Measurements from ENCODE around the gene NHERF1.

The NHERF1 gene

DNA sequence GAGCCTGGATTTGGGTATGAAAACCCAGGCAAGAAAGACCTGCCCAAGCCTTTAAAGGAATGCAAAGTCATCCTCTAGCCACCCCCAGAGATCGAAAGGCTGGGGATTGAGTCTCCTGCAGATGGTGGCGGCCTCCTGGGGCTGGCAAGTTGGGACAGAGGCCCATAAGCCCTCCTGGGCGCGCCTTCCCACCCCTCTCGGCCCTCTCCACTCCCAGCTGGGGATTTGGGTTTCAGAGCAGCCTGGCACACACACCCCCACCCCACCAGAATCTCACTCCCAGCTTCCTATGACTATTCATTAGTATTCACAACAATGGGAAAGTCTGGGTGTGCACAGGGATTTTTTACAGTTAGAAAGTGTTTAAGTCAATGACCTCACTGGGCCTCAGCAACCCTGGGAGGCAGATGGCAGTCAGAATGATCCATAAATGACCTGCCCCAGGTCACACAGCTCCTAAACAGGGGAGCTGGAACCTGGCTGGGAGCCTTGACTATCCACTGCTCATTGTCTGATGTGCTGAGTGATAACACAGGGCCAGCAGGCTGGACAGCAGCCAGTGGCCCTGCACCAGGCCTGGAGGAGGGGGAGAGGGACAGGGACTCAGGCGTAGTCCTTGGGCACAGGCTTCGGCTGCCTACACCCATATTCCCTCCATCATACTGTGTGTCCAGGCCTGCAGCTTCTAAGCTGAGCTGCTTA is 12.1 kb downstream of the NHERF1 start:
- H3K4me1 Mint-ChIP-seq: peaks cover 31% of the 10 kb centered on the region
- H3K4me3 Mint-ChIP-seq: no peak overlapping the region
- H3K27me3 Mint-ChIP-seq: no peaks in the 10 kb centered on the region
- H3K27ac Mint-ChIP-seq: no peak overlapping the region
- ATAC-seq (ENCODE audit: low read depth) (no peak), DNase-seq (ENCODE audit: low spot score in 2 of 2) (no peak)
- no peaks in the 10 kb centered on the region for H3K9me3 Mint-ChIP-seq
- no peaks in the 10 kb centered on the region for H3K36me3 Mint-ChIP-seq

DNA sequence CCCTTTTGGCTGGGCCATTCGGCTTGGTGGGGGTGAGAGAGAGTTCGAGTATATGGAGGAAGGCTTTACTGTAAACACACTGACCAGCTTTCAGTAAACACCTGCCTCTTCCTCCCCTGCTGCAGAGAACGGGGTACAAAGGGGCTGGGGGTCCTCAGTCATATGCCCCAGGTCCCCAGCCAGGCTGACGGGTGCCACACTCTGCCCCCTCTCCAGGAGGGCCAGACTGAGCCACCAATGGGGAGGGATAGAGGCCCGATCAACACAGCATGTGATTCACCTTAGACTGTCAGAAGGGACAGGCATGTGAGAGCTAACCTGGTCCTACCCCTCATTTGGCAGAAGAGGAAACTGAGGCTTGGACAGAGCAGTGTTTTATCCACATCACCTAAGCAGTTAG is 13.0 kb downstream of the NHERF1 start:
- Mint-ChIP-seq H3K9me3 (no peaks in the 10 kb centered on the region), H3K4me3 (no peak overlapping the region), H3K36me3 (no peaks in the 10 kb centered on the region), H3K27ac (no peak overlapping the region), H3K4me1 (peaks cover 31% of the 10 kb centered on the region), H3K27me3 (no peaks in the 10 kb centered on the region)
- DNase-seq (ENCODE audit: low spot score in 2 of 2): no peak
- ATAC-seq (ENCODE audit: low read depth): no peak

- DNase-seq (ENCODE audit: low spot score in 2 of 2): no peak
- no peaks in the 10 kb centered on the region for H3K27me3 Mint-ChIP-seq
- no peak overlapping the region for H3K4me3 Mint-ChIP-seq
- peaks cover 2% of the 10 kb centered on the region for H3K36me3 Mint-ChIP-seq
- peaks cover 29% of the 10 kb centered on the region for H3K4me1 Mint-ChIP-seq
- ATAC-seq (ENCODE audit: low read depth): no peak
- H3K9me3 Mint-ChIP-seq: no peaks in the 10 kb centered on the region
- no peak overlapping the region for H3K27ac Mint-ChIP-seq
These were observed 13.5 kb downstream of the NHERF1 start for GRCh38 chr17:74761931-74762330.

DNA sequence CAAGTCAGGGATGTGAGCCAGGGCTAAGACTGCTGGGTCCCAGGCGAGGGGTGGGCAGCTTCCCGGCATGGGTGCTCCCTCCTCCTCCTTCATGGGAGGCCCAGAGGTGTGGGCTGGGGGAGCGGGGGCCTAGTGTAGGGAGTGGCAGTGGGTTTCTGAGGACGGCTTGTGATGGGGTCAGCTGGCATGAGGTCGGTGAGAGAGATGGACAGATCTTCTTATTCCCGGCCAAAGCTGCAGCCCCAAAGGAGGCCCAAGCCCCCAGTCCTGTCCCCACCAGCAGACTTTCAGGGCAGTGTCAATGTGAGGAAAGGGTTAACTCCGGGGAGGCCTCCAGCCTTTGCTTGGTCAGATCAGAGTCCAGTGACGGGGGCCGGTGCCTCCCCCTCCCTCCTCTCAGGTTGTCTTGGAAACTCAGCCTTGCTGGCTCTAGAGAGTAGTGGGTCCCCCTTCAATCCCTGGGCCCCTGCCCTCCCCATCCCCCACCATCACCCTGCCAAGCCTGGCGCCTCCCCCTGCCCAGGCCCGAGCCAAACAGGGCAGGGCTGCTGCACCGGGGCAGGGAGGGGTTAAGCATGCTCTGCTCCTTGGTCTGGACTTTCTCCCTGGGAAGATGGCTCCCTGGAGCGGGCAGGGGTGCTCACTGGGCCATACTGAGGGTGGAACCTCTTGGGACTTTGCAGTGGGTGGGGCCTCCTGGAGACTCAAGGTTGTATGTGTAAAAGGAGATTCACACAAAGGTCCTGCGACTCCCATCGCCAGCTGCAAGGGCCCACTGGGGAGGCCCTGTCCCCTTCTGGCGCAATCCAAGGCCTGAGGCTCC is 15.3 kb downstream of the NHERF1 start:
- no peak overlapping the region for H3K27ac Mint-ChIP-seq
- ATAC-seq (ENCODE audit: low read depth) (no peak), DNase-seq (ENCODE audit: low spot score in 2 of 2) (no peak)
- H3K9me3 Mint-ChIP-seq: no peaks in the 10 kb centered on the region
- peaks cover 9% of the 10 kb centered on the region for H3K36me3 Mint-ChIP-seq
- peaks cover 15% of the 10 kb centered on the region for H3K4me1 Mint-ChIP-seq
- no peaks in the 10 kb centered on the region for H3K27me3 Mint-ChIP-seq
- H3K4me3 Mint-ChIP-seq: no peak overlapping the region

GRCh38 chr17:74764751-74765286 is 16.4 kb downstream of the NHERF1 start:
- Mint-ChIP-seq H3K27me3 (no peaks in the 10 kb centered on the region), H3K4me1 (peaks cover 5% of the 10 kb centered on the region), H3K4me3 (no peak overlapping the region), H3K9me3 (no peaks in the 10 kb centered on the region), H3K36me3 (peaks cover 12% of the 10 kb centered on the region), H3K27ac (no peak overlapping the region)
- DNase-seq (ENCODE audit: low spot score in 2 of 2) (no peak), ATAC-seq (ENCODE audit: low read depth) (no peak)

DNA sequence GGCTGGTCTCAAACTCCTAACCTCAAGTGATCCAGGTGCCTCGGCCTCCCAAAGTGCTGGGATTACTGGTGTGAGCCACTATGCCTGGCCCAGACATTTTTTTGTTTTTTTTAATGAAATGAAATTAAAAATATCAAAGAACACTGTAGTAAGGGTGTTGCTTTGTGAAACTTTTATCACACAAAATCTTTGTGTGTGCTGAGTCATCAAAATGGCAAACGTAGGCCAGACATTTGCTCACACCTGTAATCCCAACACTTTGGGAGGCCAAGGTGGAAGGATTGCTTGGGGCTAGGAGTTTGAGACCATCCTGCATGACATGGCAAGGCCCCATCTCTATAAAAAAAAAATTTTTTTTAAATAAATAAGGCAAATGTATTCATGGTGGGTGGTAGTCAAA is 18.0 kb downstream of the NHERF1 start:
- H3K27ac Mint-ChIP-seq: no peak overlapping the region
- H3K27me3 Mint-ChIP-seq: no peaks in the 10 kb centered on the region
- ATAC-seq (ENCODE audit: low read depth) (no peak), DNase-seq (ENCODE audit: low spot score in 2 of 2) (no peak)
- no peaks in the 10 kb centered on the region for H3K9me3 Mint-ChIP-seq
- H3K4me1 Mint-ChIP-seq: peaks cover 12% of the 10 kb centered on the region
- H3K36me3 Mint-ChIP-seq: peaks cover 12% of the 10 kb centered on the region
- no peak overlapping the region for H3K4me3 Mint-ChIP-seq

DNA sequence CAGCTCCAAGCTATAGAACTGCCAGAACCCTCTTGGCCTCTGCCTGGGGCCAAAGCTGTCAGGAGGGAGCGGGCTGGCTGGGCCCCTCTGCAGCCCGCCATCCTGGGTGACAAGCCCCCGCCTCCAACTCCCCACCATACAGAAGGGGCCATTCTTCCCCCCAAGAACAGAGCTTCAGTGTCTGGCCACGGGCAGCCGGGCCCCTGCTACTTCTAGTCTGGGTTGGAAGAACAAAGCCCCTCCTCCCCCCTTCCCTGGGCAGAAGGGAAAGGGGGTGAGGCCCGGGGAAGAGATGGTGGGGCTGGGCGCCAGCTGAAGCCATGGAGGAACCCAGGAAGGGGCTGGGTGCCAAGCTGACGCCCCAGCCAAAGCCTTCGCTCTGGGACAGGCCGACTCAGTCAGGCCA is 18.7 kb downstream of the NHERF1 start:
- H3K4me1 Mint-ChIP-seq: peaks cover 11% of the 10 kb centered on the region
- H3K27me3 Mint-ChIP-seq: no peaks in the 10 kb centered on the region
- peaks cover 15% of the 10 kb centered on the region for H3K36me3 Mint-ChIP-seq
- DNase-seq (ENCODE audit: low spot score in 2 of 2): no peak
- ATAC-seq (ENCODE audit: low read depth): no peak
- H3K4me3 Mint-ChIP-seq: no peak overlapping the region
- H3K27ac Mint-ChIP-seq: no peak overlapping the region
- H3K9me3 Mint-ChIP-seq: no peaks in the 10 kb centered on the region

GRCh38 chr17:74768069-74768762 is 19.8 kb downstream of the NHERF1 start:
- DNase-seq (ENCODE audit: low spot score in 2 of 2): no peak
- no peak overlapping the region for H3K27ac Mint-ChIP-seq
- H3K27me3 Mint-ChIP-seq: no peaks in the 10 kb centered on the region
- peaks cover 9% of the 10 kb centered on the region for H3K4me1 Mint-ChIP-seq
- H3K36me3 Mint-ChIP-seq: peaks cover 20% of the 10 kb centered on the region
- ATAC-seq (ENCODE audit: low read depth): no peak
- H3K4me3 Mint-ChIP-seq: no peak overlapping the region
- H3K9me3 Mint-ChIP-seq: no peaks in the 10 kb centered on the region

- ATAC-seq (ENCODE audit: low read depth) (no peak), DNase-seq (ENCODE audit: low spot score in 2 of 2) (no peak)
- Mint-ChIP-seq H3K27me3 (no peaks in the 10 kb centered on the region), H3K9me3 (no peaks in the 10 kb centered on the region), H3K4me1 (peaks cover 9% of the 10 kb centered on the region), H3K4me3 (no peak overlapping the region), H3K27ac (no peak overlapping the region), H3K36me3 (peaks cover 20% of the 10 kb centered on the region)
These were observed 20.3 kb downstream of the NHERF1 start for GRCh38 chr17:74768763-74769114.

- H3K9me3 Mint-ChIP-seq: no peaks in the 10 kb centered on the region
- H3K4me3 Mint-ChIP-seq: no peak overlapping the region
- H3K36me3 Mint-ChIP-seq: peaks cover 22% of the 10 kb centered on the region
- DNase-seq (ENCODE audit: low spot score in 2 of 2) (no peak), ATAC-seq (ENCODE audit: low read depth) (no peak)
- peaks cover 13% of the 10 kb centered on the region for H3K4me1 Mint-ChIP-seq
- H3K27ac Mint-ChIP-seq: no peak overlapping the region
- H3K27me3 Mint-ChIP-seq: no peaks in the 10 kb centered on the region
These were observed 20.9 kb downstream of the NHERF1 start for GRCh38 chr17:74769266-74769855.

DNA sequence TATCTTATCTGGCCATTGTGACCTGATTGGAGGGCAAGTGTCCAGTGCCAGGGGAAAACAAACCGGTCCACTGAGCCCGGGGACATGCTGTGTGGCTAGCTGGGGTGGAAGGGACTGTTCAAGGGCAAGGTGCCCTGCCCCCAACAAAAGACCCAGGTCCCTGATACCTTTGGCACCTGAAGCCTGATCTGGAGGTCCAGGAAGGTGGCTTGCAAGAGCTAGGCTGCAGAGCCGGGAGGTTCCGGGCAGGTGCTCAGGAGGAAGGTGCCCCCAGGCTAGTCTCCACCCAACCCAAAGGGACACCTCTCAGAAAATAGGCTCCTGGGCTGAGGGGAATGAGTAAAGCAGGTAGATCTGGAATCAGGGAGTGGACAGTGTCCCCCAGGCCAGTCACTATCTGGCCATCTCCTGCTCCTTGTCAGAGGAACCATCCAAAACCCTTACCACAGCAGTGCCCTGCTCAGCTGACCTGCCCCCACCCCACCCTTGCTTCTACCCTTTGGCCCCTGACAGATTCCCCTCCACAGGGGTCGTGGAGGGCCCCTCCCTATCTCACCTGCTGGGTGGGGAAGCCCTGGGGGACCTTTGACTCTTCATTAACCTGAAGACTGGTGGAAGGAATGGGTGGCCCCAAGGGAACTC is 21.5 kb downstream of the NHERF1 start:
- Mint-ChIP-seq H3K36me3 (peaks cover 22% of the 10 kb centered on the region), H3K27me3 (no peaks in the 10 kb centered on the region), H3K4me3 (no peak overlapping the region), H3K9me3 (no peaks in the 10 kb centered on the region), H3K27ac (no peak overlapping the region), H3K4me1 (peaks cover 13% of the 10 kb centered on the region)
- ATAC-seq (ENCODE audit: low read depth) (no peak), DNase-seq (ENCODE audit: low spot score in 2 of 2) (no peak)

DNA sequence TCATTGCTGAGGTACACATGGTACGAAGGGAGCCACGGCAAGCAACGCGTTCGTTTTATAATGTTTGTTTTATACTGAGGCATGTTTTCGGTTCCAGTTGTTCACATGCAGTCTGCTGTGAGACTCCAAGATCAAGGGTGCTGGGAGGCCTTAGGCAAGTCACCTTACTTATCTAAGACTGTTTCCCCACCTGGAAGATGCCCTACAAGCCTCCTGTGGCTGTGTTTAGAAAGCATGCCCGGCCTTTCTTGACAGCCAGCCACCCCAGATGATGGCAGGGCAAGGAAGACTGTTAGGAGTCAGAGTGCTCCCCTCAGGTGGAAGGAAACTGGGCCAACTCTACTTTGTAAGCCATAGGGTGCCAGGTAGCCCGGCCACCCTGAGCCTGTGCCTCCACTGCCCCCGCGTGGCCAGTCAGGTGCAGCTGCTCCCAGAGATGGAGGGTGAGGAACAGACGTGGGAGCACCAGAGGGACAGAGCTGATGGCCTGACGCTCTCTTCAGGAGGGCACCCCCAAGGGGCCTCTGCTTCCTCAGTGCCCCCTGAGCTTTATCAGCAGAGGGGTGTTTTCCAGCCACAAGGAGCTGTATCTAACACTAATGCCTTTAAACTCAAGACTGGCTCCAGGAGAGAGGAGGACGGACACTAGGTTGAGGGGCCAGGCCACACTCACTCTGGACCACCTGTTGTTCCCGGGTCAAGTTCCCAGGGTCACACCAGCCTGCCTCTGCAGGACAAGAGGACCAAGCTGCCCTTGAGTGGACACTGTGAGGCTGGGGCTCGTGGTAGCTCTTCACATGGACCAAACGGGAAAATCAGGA is 22.3 kb downstream of the NHERF1 start:
- Mint-ChIP-seq H3K4me1 (peaks cover 14% of the 10 kb centered on the region), H3K4me3 (no peak overlapping the region), H3K36me3 (peaks cover 22% of the 10 kb centered on the region)

More for the DNA sequence above, 22.3 kb downstream of the NHERF1 start:
- no peak overlapping the region for H3K27ac Mint-ChIP-seq
- peak; percentile 98 for ATAC-seq (ENCODE audit: low read depth)
- H3K9me3 Mint-ChIP-seq: no peaks in the 10 kb centered on the region
- DNase-seq (ENCODE audit: low spot score in 2 of 2): peak; percentile 61 to 67
- H3K27me3 Mint-ChIP-seq: no peaks in the 10 kb centered on the region
